GM19397 (cell line): ENCODE measurements around the gene SLC26A1.
A peak's percentile ranks its signal among the peaks of the same experiment; 100 is the strongest.

Source experiments
- ATAC-seq: cut with Tn5 transposase; IDR thresholded peaks from one replicate; pipeline ENCODE4 v1.9.1; 2021; ENCODE audit warnings: mild to moderate bottlenecking, moderate library complexity; ENCODE audit not compliant: unreplicated experiment

SLC26A1 gene

GRCh38 chr4:1028574-1029220, 35.5 kb upstream of the SLC26A1 start:
- no peak for ATAC-seq

GRCh38 chr4:1027915-1028238, 34.7 kb upstream of the SLC26A1 start:
- ATAC-seq, result no peak

GRCh38 chr4:1027219-1027914, 34.2 kb upstream of the SLC26A1 start:
- ATAC-seq, result no peak

GRCh38 chr4:1026115-1026514, 32.9 kb upstream of the SLC26A1 start:
- peak; percentile 61 for ATAC-seq

- no peak for ATAC-seq
Observed at GRCh38 chr4:1024882-1025545, 31.8 kb upstream of the SLC26A1 start.

- no peak for ATAC-seq
Observed at GRCh38 chr4:1023895-1024740, 30.9 kb upstream of the SLC26A1 start.

GRCh38 chr4:1023075-1023640, 30.0 kb upstream of the SLC26A1 start:
- no peak for ATAC-seq

- ATAC-seq, result no peak
Observed at GRCh38 chr4:1022739-1023066, 29.5 kb upstream of the SLC26A1 start.

- no peak for ATAC-seq
Observed at GRCh38 chr4:1022051-1022738, 29.0 kb upstream of the SLC26A1 start.

GRCh38 chr4:1021386-1022050, 28.3 kb upstream of the SLC26A1 start:
- ATAC-seq, result peak; percentile 78

- no peak for ATAC-seq
Observed at GRCh38 chr4:1019729-1020470, 26.7 kb upstream of the SLC26A1 start.

GRCh38 chr4:1019320-1019719, 26.1 kb upstream of the SLC26A1 start:
- no peak for ATAC-seq

GRCh38 chr4:1018147-1019020, 25.2 kb upstream of the SLC26A1 start:
- ATAC-seq, result no peak

- no peak for ATAC-seq
Observed at GRCh38 chr4:1017706-1018105, 24.5 kb upstream of the SLC26A1 start.

- no peak for ATAC-seq
Observed at GRCh38 chr4:1017211-1017610, 24.0 kb upstream of the SLC26A1 start.

- ATAC-seq, result no peak
Observed at GRCh38 chr4:1015746-1016145, 22.5 kb upstream of the SLC26A1 start.

GRCh38 chr4:1015179-1015578, 22.0 kb upstream of the SLC26A1 start:
- ATAC-seq, result no peak
